ENCODE measurements around the gene SND1.

GRCh38 chr7:127745445-127745844 is 93.5 kb downstream of the SND1 start:
- TF ChIP-seq EZH2 (IDR thresholded peaks at IDR 0.05; ENCODE audit: borderline replicate concordance, low read length) (no peak), CTCF (conservative IDR thresholded peaks at IDR 0.05 in 1 of 2, IDR thresholded peaks at IDR 0.05 in 1 of 2; ENCODE audit: extremely low read depth in 1 of 2, insufficient read depth in 1 of 2, low read depth in 1 of 2, low read length in 2 of 2) (no peak)

Measured in mammary epithelial cell (primary cell).